ENCODE measurements around the gene ACOT8. TPM values are rescaled to one million over a fixed set of nuclear protein-coding genes. Genes with fewer than 3 reads are reported as not detected.

ACOT8 gene
- total and polyA plus RNA-seq, 2 donors (not counting 1 experiment from before 2014, with no cell fraction given): 32.4 to 64.7 TPM

DNA sequence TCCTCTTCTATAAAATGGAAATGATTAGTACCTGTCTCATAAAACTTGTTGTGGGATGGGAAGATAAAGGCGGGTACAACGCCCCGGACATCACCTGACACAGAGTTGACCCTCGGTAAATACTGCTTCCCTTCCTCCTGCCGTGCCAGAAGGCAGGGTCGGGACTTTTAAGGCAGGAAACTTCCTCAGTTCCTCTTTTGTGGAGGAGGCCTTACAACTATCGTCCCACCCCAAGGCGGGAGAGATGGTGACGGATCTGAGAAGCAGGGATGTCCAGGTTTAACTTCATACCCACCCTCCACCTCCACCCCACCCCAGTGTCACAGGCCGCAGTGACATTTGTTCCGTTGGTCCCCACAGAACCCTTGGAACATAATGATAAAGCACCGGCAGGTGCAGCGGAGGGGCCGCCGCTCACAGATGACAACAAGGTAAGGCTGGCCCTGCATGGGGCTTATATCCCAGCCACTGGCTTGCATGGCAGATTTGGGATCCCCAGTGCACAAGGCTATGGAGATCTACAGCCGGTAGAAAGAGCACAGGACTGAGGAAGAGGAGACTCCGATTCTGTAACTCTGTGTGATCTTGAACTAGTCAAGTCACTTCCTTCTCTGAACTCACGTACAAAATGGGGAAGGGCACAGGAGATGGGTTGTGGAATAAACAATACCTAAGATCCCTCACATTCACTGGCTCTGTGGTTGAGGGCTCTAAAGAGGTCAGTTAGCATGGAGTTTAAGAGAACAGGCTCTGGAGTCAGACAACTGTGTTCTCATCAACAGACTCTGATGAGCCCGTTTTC is 64.7 kb downstream of the ACOT8 start:
- peaks cover 0 to 30% of the 10 kb centered on the region in 2 experiments for H3K36me3 ChIP-seq (replicated peaks in 1 of 2; ENCODE audit: control extremely low read depth in 1 of 2, control insufficient read depth in 1 of 2, extremely low read depth in 1 of 2, insufficient read depth in 2 of 2, low read length in 1 of 2)
- H2AFZ ChIP-seq (ENCODE audit: insufficient read depth, low read depth, low read length, poor library complexity, severe bottlenecking): peak overlapping the region; percentile 94
- TF ChIP-seq, protein P1, sequence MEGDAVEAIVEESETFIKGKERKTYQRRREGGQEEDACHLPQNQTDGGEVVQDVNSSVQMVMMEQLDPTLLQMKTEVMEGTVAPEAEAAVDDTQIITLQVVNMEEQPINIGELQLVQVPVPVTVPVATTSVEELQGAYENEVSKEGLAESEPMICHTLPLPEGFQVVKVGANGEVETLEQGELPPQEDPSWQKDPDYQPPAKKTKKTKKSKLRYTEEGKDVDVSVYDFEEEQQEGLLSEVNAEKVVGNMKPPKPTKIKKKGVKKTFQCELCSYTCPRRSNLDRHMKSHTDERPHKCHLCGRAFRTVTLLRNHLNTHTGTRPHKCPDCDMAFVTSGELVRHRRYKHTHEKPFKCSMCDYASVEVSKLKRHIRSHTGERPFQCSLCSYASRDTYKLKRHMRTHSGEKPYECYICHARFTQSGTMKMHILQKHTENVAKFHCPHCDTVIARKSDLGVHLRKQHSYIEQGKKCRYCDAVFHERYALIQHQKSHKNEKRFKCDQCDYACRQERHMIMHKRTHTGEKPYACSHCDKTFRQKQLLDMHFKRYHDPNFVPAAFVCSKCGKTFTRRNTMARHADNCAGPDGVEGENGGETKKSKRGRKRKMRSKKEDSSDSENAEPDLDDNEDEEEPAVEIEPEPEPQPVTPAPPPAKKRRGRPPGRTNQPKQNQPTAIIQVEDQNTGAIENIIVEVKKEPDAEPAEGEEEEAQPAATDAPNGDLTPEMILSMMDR (IDR thresholded peaks at IDR 0.05): no peak
- no peak for TF ChIP-seq EZH2 (IDR thresholded peaks at IDR 0.05; ENCODE audit: borderline replicate concordance, insufficient read depth, low read depth, low read length, poor library complexity, severe bottlenecking)
- H3K27me3 ChIP-seq (replicated peaks in 1 of 4; ENCODE audit: control extremely low read depth in 1 of 4, control insufficient read depth in 3 of 4, insufficient read depth in 4 of 4, low read length in 3 of 4): no peaks in the 10 kb centered on the region
- Mint-ChIP-seq H3K27me3 (no peaks in the 10 kb centered on the region), H3K27ac (peak overlapping the region; percentile 93), H3K9me3 (ENCODE audit: insufficient read depth) (no peaks in the 10 kb centered on the region), H3K4me3 (peak overlapping the region; percentile 90), H3K4me1 (peaks cover 19% of the 10 kb centered on the region)
- ChIA-PET POLR2A (interaction anchor here (1.3 kb wide), 1 partner anchor 143 kb away, joined by 6 read pairs; the partner anchor contains the start of gene PCIF1), CTCF (interaction anchor here (1.1 kb wide), 1 partner anchor 21 kb away, joined by 3 read pairs; no protein-coding TSS in a partner anchor)
- H3K4me2 ChIP-seq (replicated peaks; ENCODE audit: low read depth, low read length, poor library complexity, severe bottlenecking): peak overlapping the region; percentile 97
- H3K27ac ChIP-seq (ENCODE audit: low read length in 2 of 2): peak overlapping the region; percentile 75 to 96
- peaks cover 17% of the 10 kb centered on the region for H3K79me2 ChIP-seq (ENCODE audit: control insufficient read depth, insufficient read depth, low read length)
- WGBS (ENCODE audit: insufficient coverage): 12% methylated on average over 7 of the region's 19 CpGs
- H3K9ac ChIP-seq (ENCODE audit: low read length): peak overlapping the region; percentile 98
- DNase-seq: peak; percentile 61
- H4K20me1 ChIP-seq (ENCODE audit: control insufficient read depth, insufficient read depth, low read length, poor library complexity, severe bottlenecking): no peaks in the 10 kb centered on the region
- peak; percentile 22 for ATAC-seq (ENCODE audit: low read depth)
- peaks cover 8 to 13% of the 10 kb centered on the region in 2 donors for H3K4me1 ChIP-seq (ENCODE audit: control insufficient read depth in 2 of 2, insufficient read depth in 2 of 2, low read length in 2 of 2)
- intact Hi-C loops (cut with micrococcal nuclease): loop anchor here (5.0 to 10.0 kb wide), 5 partner anchors 180 to 1580 kb away; partner anchors contain the start of genes CD40, OSER1, TP53RK and ZNF335
- H3K4me3 ChIP-seq (ENCODE audit: control extremely low read depth in 1 of 5, extremely low read depth in 1 of 5, insufficient read depth in 1 of 5, low read depth in 2 of 5, low read length in 4 of 5): peak overlapping the region; percentile 72 to 95 (median 89)
- no peaks in the 10 kb centered on the region for H3K9me3 ChIP-seq (ENCODE audit: control extremely low read depth in 1 of 3, control insufficient read depth in 2 of 3, insufficient read depth in 1 of 3, low read length in 2 of 3)

Other genes with a start within 250 kb of the ACOT8 start
- not detected in 2 replicates for gene WFDC10A, start 227.7 kb downstream of the ACOT8 start, total RNA-seq
- not detected in 2 replicates for gene WFDC10A, start 227.7 kb downstream of the ACOT8 start, polyA plus RNA-seq
- gene WFDC9, start 226.1 kb downstream of the ACOT8 start, total RNA-seq: not detected in 2 replicates
- gene WFDC9, start 226.1 kb downstream of the ACOT8 start, polyA plus RNA-seq: not detected in 2 replicates
- not detected in 2 replicates for gene WFDC11, start 187.2 kb downstream of the ACOT8 start, total RNA-seq
- gene WFDC11, start 187.2 kb downstream of the ACOT8 start, polyA plus RNA-seq: not detected in 2 replicates
- gene WFDC13, start 155.4 kb downstream of the ACOT8 start, total RNA-seq: not detected in 2 replicates
- gene WFDC13, start 155.4 kb downstream of the ACOT8 start, polyA plus RNA-seq: not detected in 2 replicates
- gene WFDC10B, start 152.4 kb downstream of the ACOT8 start, total RNA-seq: not detected in 2 replicates
- 0.30 TPM in 1 of 2 replicates, not detected in the other for gene WFDC10B, start 152.4 kb downstream of the ACOT8 start, polyA plus RNA-seq
- gene SPINT4, start 135.0 kb downstream of the ACOT8 start, total RNA-seq: not detected in 2 replicates
- gene SPINT4, start 135.0 kb downstream of the ACOT8 start, polyA plus RNA-seq: not detected in 2 replicates
- gene WFDC3, start 65.5 kb downstream of the ACOT8 start, total RNA-seq: not detected in 2 replicates
- 0.26 TPM in 1 of 2 replicates, not detected in the other for gene WFDC3, start 65.5 kb downstream of the ACOT8 start, polyA plus RNA-seq
- 20.1 and 27.3 TPM in 2 replicates for gene DNTTIP1, start 65.4 kb downstream of the ACOT8 start, total RNA-seq
- gene DNTTIP1, start 65.4 kb downstream of the ACOT8 start, polyA plus RNA-seq: 20.9 and 25.3 TPM in 2 replicates
- gene UBE2C, start 44.7 kb downstream of the ACOT8 start, total RNA-seq: 0.54 TPM in 1 of 2 replicates, not detected in the other
- 0.95 and 2.4 TPM in 2 replicates for gene UBE2C, start 44.7 kb downstream of the ACOT8 start, polyA plus RNA-seq
- gene TNNC2, start 30.1 kb downstream of the ACOT8 start, total RNA-seq: 0.46 TPM in 1 of 2 replicates, not detected in the other
- 0.33 and 2.4 TPM in 2 replicates for gene TNNC2, start 30.1 kb downstream of the ACOT8 start, polyA plus RNA-seq
- gene SNX21, start 23.6 kb downstream of the ACOT8 start, total RNA-seq: 1.7 and 2.4 TPM in 2 replicates
- 0.95 and 2.2 TPM in 2 replicates for gene SNX21, start 23.6 kb downstream of the ACOT8 start, polyA plus RNA-seq
- gene ZSWIM3, start 222 bp upstream of the ACOT8 start, total RNA-seq: 7.1 and 7.8 TPM in 2 replicates
- 3.0 and 4.0 TPM in 2 replicates for gene ZSWIM3, start 222 bp upstream of the ACOT8 start, polyA plus RNA-seq
- gene ZSWIM1, start 23.8 kb upstream of the ACOT8 start, total RNA-seq: 15.7 and 18.5 TPM in 2 replicates
- 2.8 and 5.4 TPM in 2 replicates for gene ZSWIM1, start 23.8 kb upstream of the ACOT8 start, polyA plus RNA-seq
- 2.4 and 2.9 TPM in 2 replicates for gene SPATA25, start 30.2 kb upstream of the ACOT8 start, total RNA-seq
- gene SPATA25, start 30.2 kb upstream of the ACOT8 start, polyA plus RNA-seq: 2.5 and 2.9 TPM in 2 replicates
- 4.1 and 5.4 TPM in 2 replicates for gene NEURL2, start 33.8 kb upstream of the ACOT8 start, total RNA-seq
- 1.6 and 3.3 TPM in 2 replicates for gene NEURL2, start 33.8 kb upstream of the ACOT8 start, polyA plus RNA-seq
- 100 and 113 TPM in 2 replicates for gene CTSA, start 33.9 kb upstream of the ACOT8 start, total RNA-seq
- gene CTSA, start 33.9 kb upstream of the ACOT8 start, polyA plus RNA-seq: 83.4 and 107 TPM in 2 replicates
- gene PLTP, start 54.8 kb upstream of the ACOT8 start, total RNA-seq: 1.4 and 1.7 TPM in 2 replicates
- gene PLTP, start 54.8 kb upstream of the ACOT8 start, polyA plus RNA-seq: 2.0 and 4.0 TPM in 2 replicates
- 78.9 and 79.2 TPM in 2 replicates for gene PCIF1, start 77.3 kb upstream of the ACOT8 start, total RNA-seq
- gene PCIF1, start 77.3 kb upstream of the ACOT8 start, polyA plus RNA-seq: 70.0 and 74.2 TPM in 2 replicates
- gene ZNF335, start 114.8 kb upstream of the ACOT8 start, total RNA-seq: 62.7 and 64.8 TPM in 2 replicates
- 49.8 and 62.3 TPM in 2 replicates for gene ZNF335, start 114.8 kb upstream of the ACOT8 start, polyA plus RNA-seq
- 4.0 and 4.4 TPM in 2 replicates for gene MMP9, start 151.5 kb upstream of the ACOT8 start, total RNA-seq
- gene MMP9, start 151.5 kb upstream of the ACOT8 start, polyA plus RNA-seq: 0.19 and 0.75 TPM in 2 replicates
- gene SLC12A5, start 171.8 kb upstream of the ACOT8 start, total RNA-seq: 0.32 TPM in 1 of 2 replicates, not detected in the other
- not detected in 2 replicates for gene SLC12A5, start 171.8 kb upstream of the ACOT8 start, polyA plus RNA-seq
- 41.6 and 44.1 TPM in 2 replicates for gene NCOA5, start 232.6 kb upstream of the ACOT8 start, total RNA-seq
- 26.0 and 28.8 TPM in 2 replicates for gene NCOA5, start 232.6 kb upstream of the ACOT8 start, polyA plus RNA-seq

Data from B cell (primary cell).